ENCODE measurements around the gene ENTPD5.

The ENTPD5 gene

GRCh38 chr14:73943083-73943482, 76.0 kb downstream of the ENTPD5 start:
- Histone ChIP-seq H4K8ac (ENCODE audit: low read depth, low read length) (no peak overlapping the region), H3K4ac (ENCODE audit: low read length) (no peak overlapping the region), H2BK15ac (ENCODE audit: low read length) (no peak overlapping the region), H3K23ac (ENCODE audit: low read depth, low read length, poor library complexity) (no peak overlapping the region), H3K9me3 (replicated peaks in 1 of 2; ENCODE audit: control insufficient read depth in 2 of 2, insufficient read depth in 1 of 2, low read depth in 1 of 2, low read length in 2 of 2) (no peaks in the 10 kb centered on the region), H2AK5ac (ENCODE audit: low read depth, low read length) (no peak overlapping the region), H3K4me1 (ENCODE audit: control insufficient read depth in 2 of 2, insufficient read depth in 1 of 2, low read depth in 1 of 2, low read length in 2 of 2) (peaks cover 0 to 2% of the 10 kb centered on the region in 2 donors), H3K79me1 (ENCODE audit: low read depth, low read length) (no peaks in the 10 kb centered on the region), H4K91ac (ENCODE audit: low read depth, low read length, poor library complexity) (no peak overlapping the region), H2AFZ (ENCODE audit: low read length) (no peak overlapping the region), H3K27ac (replicated peaks; ENCODE audit: low read length) (no peak overlapping the region), H3K14ac (ENCODE audit: low read length) (no peak overlapping the region), H2BK12ac (ENCODE audit: low read length) (no peak overlapping the region), H2BK120ac (ENCODE audit: low read depth, low read length) (no peak overlapping the region), H3K27me3 (ENCODE audit: control insufficient read depth in 3 of 3, insufficient read depth in 3 of 3, low read depth in 1 of 3, low read length in 3 of 3) (no peaks in the 10 kb centered on the region), H3K4me2 (ENCODE audit: insufficient read depth, low read length, poor library complexity, severe bottlenecking) (no peak overlapping the region), H3K4me3 (ENCODE audit: low read length in 2 of 2) (no peak overlapping the region), H3K18ac (ENCODE audit: low read length) (no peak overlapping the region), H3K9ac (ENCODE audit: low read depth, low read length, poor library complexity) (no peak overlapping the region), H3K36me3 (replicated peaks in 1 of 2; ENCODE audit: control insufficient read depth in 2 of 2, insufficient read depth in 2 of 2, low read length in 2 of 2) (peaks cover 0 to 6% of the 10 kb centered on the region in 2 donors), H2BK5ac (ENCODE audit: low read length) (no peak overlapping the region)
- no peak for DNase-seq (ENCODE audit: low spot score)
- WGBS, 2 donors (ENCODE audit: extremely low coverage in 2 of 2, insufficient read length in 2 of 2, insufficient replicate concordance in 1 of 2), result no CpG with 5 or more reads among the region's 4 CpGs

DNA sequence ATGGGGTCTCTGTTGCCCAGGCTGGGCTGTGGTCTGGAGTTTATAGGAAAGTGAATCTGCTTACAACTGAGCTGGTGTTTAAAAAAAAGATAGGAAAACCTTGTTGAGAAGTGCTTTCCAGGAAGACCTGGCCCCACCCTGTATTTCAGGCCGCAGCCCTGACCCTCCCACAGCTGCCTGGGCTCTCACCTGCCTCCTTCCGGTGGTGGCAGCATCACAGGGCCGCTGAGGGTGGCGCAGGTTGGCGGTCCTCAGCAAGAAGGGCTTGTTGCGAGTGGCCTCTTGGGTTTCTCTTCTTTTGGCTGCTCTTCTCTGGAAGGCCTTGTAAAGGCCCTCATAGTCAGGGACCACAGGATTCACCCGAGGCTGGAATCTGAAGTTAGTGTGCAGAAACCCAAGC, 76.9 kb downstream of the ENTPD5 start:
- Histone ChIP-seq H3K27ac (replicated peaks; ENCODE audit: low read length) (no peak overlapping the region), H3K4me3 (ENCODE audit: low read length in 2 of 2) (no peak overlapping the region), H3K4ac (ENCODE audit: low read length) (no peak overlapping the region), H4K8ac (ENCODE audit: low read depth, low read length) (no peak overlapping the region), H3K36me3 (replicated peaks in 1 of 2; ENCODE audit: control insufficient read depth in 2 of 2, insufficient read depth in 2 of 2, low read length in 2 of 2) (peaks cover 0 to 15% of the 10 kb centered on the region in 2 donors), H4K91ac (ENCODE audit: low read depth, low read length, poor library complexity) (no peak overlapping the region), H2BK15ac (ENCODE audit: low read length) (no peak overlapping the region), H3K9ac (ENCODE audit: low read depth, low read length, poor library complexity) (no peak overlapping the region), H3K4me1 (ENCODE audit: control insufficient read depth in 2 of 2, insufficient read depth in 1 of 2, low read depth in 1 of 2, low read length in 2 of 2) (peaks cover 0 to 2% of the 10 kb centered on the region in 2 donors), H2BK5ac (ENCODE audit: low read length) (no peak overlapping the region), H2BK120ac (ENCODE audit: low read depth, low read length) (no peak overlapping the region), H3K18ac (ENCODE audit: low read length) (no peak overlapping the region), H3K79me1 (ENCODE audit: low read depth, low read length) (no peaks in the 10 kb centered on the region), H2AFZ (ENCODE audit: low read length) (no peak overlapping the region), H3K9me3 (replicated peaks in 1 of 2; ENCODE audit: control insufficient read depth in 2 of 2, insufficient read depth in 1 of 2, low read depth in 1 of 2, low read length in 2 of 2) (no peaks in the 10 kb centered on the region), H2BK12ac (ENCODE audit: low read length) (no peak overlapping the region), H3K23ac (ENCODE audit: low read depth, low read length, poor library complexity) (no peak overlapping the region), H3K27me3 (ENCODE audit: control insufficient read depth in 3 of 3, insufficient read depth in 3 of 3, low read depth in 1 of 3, low read length in 3 of 3) (no peaks in the 10 kb centered on the region), H2AK5ac (ENCODE audit: low read depth, low read length) (no peak overlapping the region), H3K4me2 (ENCODE audit: insufficient read depth, low read length, poor library complexity, severe bottlenecking) (no peak overlapping the region), H3K14ac (ENCODE audit: low read length) (no peak overlapping the region)
- no CpG with 5 or more reads among the region's 7 CpGs for WGBS, 2 donors (ENCODE audit: extremely low coverage in 2 of 2, insufficient read length in 2 of 2, insufficient replicate concordance in 1 of 2)
- DNase-seq (ENCODE audit: low spot score), result no peak

- DNase-seq (ENCODE audit: low spot score), result no peak
- Histone ChIP-seq H4K91ac (ENCODE audit: low read depth, low read length, poor library complexity) (no peak overlapping the region), H2BK15ac (ENCODE audit: low read length) (no peak overlapping the region), H3K4ac (ENCODE audit: low read length) (no peak overlapping the region), H2BK12ac (ENCODE audit: low read length) (no peak overlapping the region), H3K36me3 (replicated peaks in 1 of 2; ENCODE audit: control insufficient read depth in 2 of 2, insufficient read depth in 2 of 2, low read length in 2 of 2) (peaks cover 5 to 54% of the 10 kb centered on the region in 2 donors), H3K79me1 (ENCODE audit: low read depth, low read length) (no peaks in the 10 kb centered on the region), H3K4me1 (ENCODE audit: control insufficient read depth in 2 of 2, insufficient read depth in 1 of 2, low read depth in 1 of 2, low read length in 2 of 2) (peaks cover 0 to 2% of the 10 kb centered on the region in 2 donors), H3K23ac (ENCODE audit: low read depth, low read length, poor library complexity) (no peak overlapping the region), H3K4me3 (ENCODE audit: low read length in 2 of 2) (no peak overlapping the region), H3K4me2 (ENCODE audit: insufficient read depth, low read length, poor library complexity, severe bottlenecking) (no peak overlapping the region), H3K27ac (replicated peaks; ENCODE audit: low read length) (no peak overlapping the region), H4K8ac (ENCODE audit: low read depth, low read length) (no peak overlapping the region), H2AFZ (ENCODE audit: low read length) (no peak overlapping the region), H3K9ac (ENCODE audit: low read depth, low read length, poor library complexity) (no peak overlapping the region), H2BK5ac (ENCODE audit: low read length) (no peak overlapping the region), H3K14ac (ENCODE audit: low read length) (no peak overlapping the region), H2BK120ac (ENCODE audit: low read depth, low read length) (no peak overlapping the region), H2AK5ac (ENCODE audit: low read depth, low read length) (no peak overlapping the region), H3K18ac (ENCODE audit: low read length) (no peak overlapping the region), H3K9me3 (replicated peaks in 1 of 2; ENCODE audit: control insufficient read depth in 2 of 2, insufficient read depth in 1 of 2, low read depth in 1 of 2, low read length in 2 of 2) (no peaks in the 10 kb centered on the region), H3K27me3 (ENCODE audit: control insufficient read depth in 3 of 3, insufficient read depth in 3 of 3, low read depth in 1 of 3, low read length in 3 of 3) (no peaks in the 10 kb centered on the region)
- WGBS, 2 donors (ENCODE audit: extremely low coverage in 2 of 2, insufficient read length in 2 of 2, insufficient replicate concordance in 1 of 2), result no CpG with 5 or more reads among the region's 2 CpGs
Measured at GRCh38 chr14:73937012-73937411, 82.1 kb downstream of the ENTPD5 start.

GRCh38 chr14:73936548-73936947, 82.5 kb downstream of the ENTPD5 start:
- WGBS, 2 donors (ENCODE audit: extremely low coverage in 2 of 2, insufficient read length in 2 of 2, insufficient replicate concordance in 1 of 2), result no CpG with 5 or more reads among the region's 1 CpG
- H2BK5ac ChIP-seq (ENCODE audit: low read length), result no peak overlapping the region
- no peak overlapping the region for H4K91ac ChIP-seq (ENCODE audit: low read depth, low read length, poor library complexity)
- H3K4ac ChIP-seq (ENCODE audit: low read length), result no peak overlapping the region
- no peak overlapping the region for H4K8ac ChIP-seq (ENCODE audit: low read depth, low read length)
- H2BK120ac ChIP-seq (ENCODE audit: low read depth, low read length), result no peak overlapping the region
- H3K27ac ChIP-seq (replicated peaks; ENCODE audit: low read length), result no peak overlapping the region
- DNase-seq (ENCODE audit: low spot score), result no peak
- H2AK5ac ChIP-seq (ENCODE audit: low read depth, low read length), result no peak overlapping the region
- no peak overlapping the region for H2BK15ac ChIP-seq (ENCODE audit: low read length)
- no peak overlapping the region for H3K4me3 ChIP-seq (ENCODE audit: low read length in 2 of 2)
- no peak overlapping the region for H3K14ac ChIP-seq (ENCODE audit: low read length)
- H3K23ac ChIP-seq (ENCODE audit: low read depth, low read length, poor library complexity), result no peak overlapping the region
- no peak overlapping the region for H2BK12ac ChIP-seq (ENCODE audit: low read length)
- no peak overlapping the region for H2AFZ ChIP-seq (ENCODE audit: low read length)
- H3K18ac ChIP-seq (ENCODE audit: low read length), result no peak overlapping the region
- peaks cover 10 to 58% of the 10 kb centered on the region in 2 donors for H3K36me3 ChIP-seq (replicated peaks in 1 of 2; ENCODE audit: control insufficient read depth in 2 of 2, insufficient read depth in 2 of 2, low read length in 2 of 2)
- H3K9ac ChIP-seq (ENCODE audit: low read depth, low read length, poor library complexity), result no peak overlapping the region
- no peaks in the 10 kb centered on the region for H3K27me3 ChIP-seq (ENCODE audit: control insufficient read depth in 3 of 3, insufficient read depth in 3 of 3, low read depth in 1 of 3, low read length in 3 of 3)
- no peak overlapping the region for H3K4me2 ChIP-seq (ENCODE audit: insufficient read depth, low read length, poor library complexity, severe bottlenecking)
- H3K4me1 ChIP-seq (ENCODE audit: control insufficient read depth in 2 of 2, insufficient read depth in 1 of 2, low read depth in 1 of 2, low read length in 2 of 2), result peaks cover 0 to 2% of the 10 kb centered on the region in 2 donors
- no peaks in the 10 kb centered on the region for H3K9me3 ChIP-seq (replicated peaks in 1 of 2; ENCODE audit: control insufficient read depth in 2 of 2, insufficient read depth in 1 of 2, low read depth in 1 of 2, low read length in 2 of 2)
- no peaks in the 10 kb centered on the region for H3K79me1 ChIP-seq (ENCODE audit: low read depth, low read length)
